Skeletal muscle tissue (tissue), 4 donors: ENCODE measurements around the gene RERGL. TPM values are rescaled to one million over a fixed set of nuclear protein-coding genes. Genes with fewer than 3 reads are reported as not detected.

Source experiments
- H3K27ac ChIP-seq: one replicate; pipeline ENCODE4 v1.7.0; 2013; ENCODE audit warnings: mild to moderate bottlenecking, low read depth, low read length, inconsistent platforms
- H3K27me3 ChIP-seq, 3 donors: one replicate each; pipeline ENCODE4 v1.7.0; 2013; ENCODE audit warnings: low read length in 3 of 3; ENCODE audit not compliant: control insufficient read depth in 3 of 3, insufficient read depth in 3 of 3
- H3K36me3 ChIP-seq, 3 donors: one replicate each; pipeline ENCODE4 v1.7.0; 2013; ENCODE audit warnings: low read length in 3 of 3; ENCODE audit not compliant: control insufficient read depth in 3 of 3, insufficient read depth in 3 of 3
- H3K4me1 ChIP-seq, 3 donors: one replicate each; pipeline ENCODE4 v1.7.0; 2013; ENCODE audit warnings: low read length in 3 of 3, mild to moderate bottlenecking in 3 of 3; ENCODE audit not compliant: control insufficient read depth in 3 of 3, insufficient read depth in 3 of 3
- H3K4me3 ChIP-seq, 3 donors: one replicate each; pipeline ENCODE4 v1.7.0; 2013; ENCODE audit warnings: low read length in 3 of 3
- H3K9ac ChIP-seq, 3 donors: one replicate each; pipeline ENCODE4 v1.7.0; 2013; ENCODE audit warnings: low read length in 3 of 3, mild to moderate bottlenecking in 3 of 3, moderate library complexity in 2 of 3, low read depth in 1 of 3
- H3K9me3 ChIP-seq, 3 donors: one replicate each; pipeline ENCODE4 v1.7.0; 2013; ENCODE audit warnings: low read length in 3 of 3; ENCODE audit not compliant: control insufficient read depth in 3 of 3
- total RNA-seq: library from RNA; depleted of rRNA; stranded (reverse); fragments of >200 nt; gene quantifications from one replicate; pipeline ENCODE4 v1.2.3, GENCODE V29; 2014
- donor health status: Osteomylitis.

The RERGL gene
- total RNA-seq: 1.0 TPM

GRCh38 chr12:18090093-18090492 is at the start of gene RERGL:
TSS of gene RERGL (minus strand) at chr12:18090193. CDS start at chr12:18090140, 53 bp downstream.
- Histone ChIP-seq H3K27ac (no peak within 1 kb of the TSS), H3K9ac (no peak within 1 kb of the TSS), H3K4me3 (no peak within 1 kb of the TSS), H3K4me1 (no peaks in the 10 kb centered on the region), H3K27me3 (no peaks in the 10 kb centered on the region), H3K36me3 (no peaks in the 10 kb centered on the region), H3K9me3 (no peaks in the 10 kb centered on the region)

- H3K4me3 ChIP-seq: no peak overlapping the region
Measured at GRCh38 chr12:18139254-18139653, 49.3 kb upstream of the RERGL start.

GRCh38 chr12:18135509-18135908 is 45.5 kb upstream of the RERGL start:
- H3K4me3 ChIP-seq: no peak overlapping the region
- no peaks in the 10 kb centered on the region for H3K36me3 ChIP-seq
- H3K9ac ChIP-seq: no peak overlapping the region
- H3K27me3 ChIP-seq: no peaks in the 10 kb centered on the region
- no peaks in the 10 kb centered on the region for H3K9me3 ChIP-seq
- no peak overlapping the region for H3K27ac ChIP-seq
- no peaks in the 10 kb centered on the region for H3K4me1 ChIP-seq

More at GRCh38 chr12:18139254-18139653, 49.3 kb upstream of the RERGL start:
- H3K4me1 ChIP-seq: no peaks in the 10 kb centered on the region
- H3K9me3 ChIP-seq: no peaks in the 10 kb centered on the region
- no peak overlapping the region for H3K9ac ChIP-seq
- H3K27ac ChIP-seq: no peak overlapping the region
- no peaks in the 10 kb centered on the region for H3K27me3 ChIP-seq
- H3K36me3 ChIP-seq: no peaks in the 10 kb centered on the region

- H3K27me3 ChIP-seq: no peaks in the 10 kb centered on the region
Measured at GRCh38 chr12:18135086-18135485, 45.1 kb upstream of the RERGL start.

GRCh38 chr12:18130851-18131250 is 40.9 kb upstream of the RERGL start:
- Histone ChIP-seq H3K9me3 (no peaks in the 10 kb centered on the region), H3K4me3 (no peak overlapping the region), H3K9ac (no peak overlapping the region), H3K4me1 (no peaks in the 10 kb centered on the region), H3K36me3 (no peaks in the 10 kb centered on the region), H3K27me3 (no peaks in the 10 kb centered on the region), H3K27ac (no peak overlapping the region)

More at GRCh38 chr12:18135086-18135485, 45.1 kb upstream of the RERGL start:
- Histone ChIP-seq H3K4me3 (no peak overlapping the region), H3K4me1 (no peaks in the 10 kb centered on the region), H3K27ac (no peak overlapping the region), H3K9ac (no peak overlapping the region), H3K9me3 (no peaks in the 10 kb centered on the region), H3K36me3 (no peaks in the 10 kb centered on the region)

- Histone ChIP-seq H3K4me3 (no peak overlapping the region), H3K4me1 (peaks cover 0 to 2% (median 0%) of the 10 kb centered on the region in 3 donors), H3K36me3 (no peaks in the 10 kb centered on the region), H3K9me3 (peaks cover 0 to 3% (median 2%) of the 10 kb centered on the region in 3 donors), H3K27ac (no peak overlapping the region), H3K9ac (no peak overlapping the region), H3K27me3 (no peaks in the 10 kb centered on the region)
Measured at GRCh38 chr12:18123707-18124106, 33.7 kb upstream of the RERGL start.

- peaks cover 0 to 3% (median 2%) of the 10 kb centered on the region in 3 donors for H3K9me3 ChIP-seq
- H3K27me3 ChIP-seq: no peaks in the 10 kb centered on the region
- H3K9ac ChIP-seq: no peak overlapping the region
- no peak overlapping the region for H3K27ac ChIP-seq
- no peak overlapping the region for H3K4me3 ChIP-seq
- peaks cover 0 to 2% (median 0%) of the 10 kb centered on the region in 3 donors for H3K4me1 ChIP-seq
- H3K36me3 ChIP-seq: no peaks in the 10 kb centered on the region
Measured at GRCh38 chr12:18120899-18121298, 30.9 kb upstream of the RERGL start.

- Histone ChIP-seq H3K27ac (no peak overlapping the region), H3K27me3 (no peaks in the 10 kb centered on the region), H3K9ac (no peak overlapping the region), H3K36me3 (no peaks in the 10 kb centered on the region), H3K4me3 (no peak overlapping the region), H3K4me1 (no peaks in the 10 kb centered on the region), H3K9me3 (no peaks in the 10 kb centered on the region)
Measured at GRCh38 chr12:18108611-18109010, 18.6 kb upstream of the RERGL start.

GRCh38 chr12:18103624-18104023 is 13.6 kb upstream of the RERGL start:
- Histone ChIP-seq H3K4me3 (no peak overlapping the region), H3K27me3 (no peaks in the 10 kb centered on the region), H3K4me1 (no peaks in the 10 kb centered on the region), H3K36me3 (no peaks in the 10 kb centered on the region), H3K27ac (no peak overlapping the region), H3K9me3 (no peaks in the 10 kb centered on the region), H3K9ac (no peak overlapping the region)

- H3K36me3 ChIP-seq: no peaks in the 10 kb centered on the region
- H3K4me3 ChIP-seq: no peak overlapping the region
- H3K9ac ChIP-seq: no peak overlapping the region
- H3K27ac ChIP-seq: no peak overlapping the region
- peaks cover 0 to 5% (median 4%) of the 10 kb centered on the region in 3 donors for H3K9me3 ChIP-seq
- H3K27me3 ChIP-seq: no peaks in the 10 kb centered on the region
- no peaks in the 10 kb centered on the region for H3K4me1 ChIP-seq
Measured at GRCh38 chr12:18101043-18101442, 11.1 kb upstream of the RERGL start.

- Histone ChIP-seq H3K27me3 (no peaks in the 10 kb centered on the region), H3K4me1 (no peaks in the 10 kb centered on the region), H3K9ac (no peak overlapping the region), H3K27ac (no peak overlapping the region), H3K36me3 (no peaks in the 10 kb centered on the region), H3K4me3 (no peak overlapping the region), H3K9me3 (no peaks in the 10 kb centered on the region)
Measured at GRCh38 chr12:18084080-18084479, 5.9 kb downstream of the RERGL start.
